OCI-LY7 (cell line): ENCODE data around the gene COG7. TPM values are rescaled to one million over a fixed set of nuclear protein-coding genes. Genes with fewer than 3 reads are reported as not detected.
A peak's percentile ranks its signal among the peaks of the same experiment; 100 is the strongest.

Experiments used
- Bru-seq: library from RNA; stranded (reverse); fragments of 400-500 nt; gene quantifications from one replicate; lab custom pipeline; 2021; lab: Mats Ljungman, UMichigan
- BruChase-seq, 2 experiments: library from RNA; stranded (reverse); fragments of 400-500 nt; gene quantifications; one replicate each; lab custom pipeline; 2021; lab: Mats Ljungman, UMichigan
- BruUV-seq: library from RNA; stranded (reverse); fragments of 400-500 nt; replicated peaks from 2 replicates; lab custom pipeline; 2021; lab: Mats Ljungman, UMichigan
- CTCF ChIA-PET: fragments of 300-600 bp; sonication (Branson Sonifier 250); formaldehyde crosslinking; loops from one replicate; lab custom pipeline; 2022; ENCODE audit warnings: antibody characterized with exemption; ENCODE audit not compliant: unreplicated experiment; lab: Charles Lee
- POLR2A ChIA-PET: fragments of 300-600 bp; sonication (Branson Sonifier 250); formaldehyde crosslinking; loops from one replicate; lab custom pipeline; 2022; ENCODE audit warnings: antibody characterized with exemption; lab: Charles Lee
- DNase-seq: peaks from one replicate; pipeline ENCODE4 v3.0.0-alpha.2; 2015; ENCODE audit warnings: low spot score
- H2AFZ ChIP-seq: fragments of 200-600 bp; sonication (generic), shearing (Covaris generic); 2 replicates; pipeline ENCODE4 v1.6.1; 2014; ENCODE audit warnings: mild to moderate bottlenecking, antibody characterized with exemption, low read length, moderate library complexity
- H3K27ac ChIP-seq: fragments of 200-600 bp; sonication (generic); 2 replicates; pipeline ENCODE4 v1.5.1; 2014; ENCODE audit warnings: mixed run types, low read depth, mild to moderate bottlenecking, moderate library complexity, low read length, inconsistent platforms; ENCODE audit not compliant: poor library complexity, severe bottlenecking
- H3K36me3 ChIP-seq: fragments of 200-600 bp; sonication (generic); 2 replicates; pipeline ENCODE4 v1.6.1; 2014; ENCODE audit warnings: mild to moderate bottlenecking, antibody characterized with exemption, low read length, moderate library complexity, mixed read lengths; ENCODE audit not compliant: insufficient read depth
- H3K4me1 ChIP-seq: fragments of 200-600 bp; sonication (generic); 2 replicates; pipeline ENCODE4 v1.5.1; 2014; ENCODE audit warnings: mild to moderate bottlenecking, low read length; ENCODE audit not compliant: insufficient read depth, poor library complexity, severe bottlenecking
- H3K4me2 ChIP-seq: fragments of 200-600 bp; sonication (generic); 2 replicates; pipeline ENCODE4 v1.6.1; 2014; ENCODE audit warnings: mild to moderate bottlenecking, low read length
- H3K4me3 ChIP-seq: fragments of 200-600 bp; sonication (generic); 2 replicates; pipeline ENCODE4 v1.5.1; 2014; ENCODE audit warnings: mild to moderate bottlenecking, low read depth, low read length; ENCODE audit not compliant: poor library complexity, severe bottlenecking
- H3K79me2 ChIP-seq: fragments of 200-600 bp; sonication (generic); 2 replicates; pipeline ENCODE4 v1.6.1; 2016; ENCODE audit warnings: low read depth, mild to moderate bottlenecking, low read length, moderate library complexity, mixed read lengths; ENCODE audit not compliant: insufficient read depth
- H3K9me2 ChIP-seq: fragments of 200-600 bp; sonication (generic); 2 replicates; pipeline ENCODE4 v1.6.1; 2016; ENCODE audit warnings: mild to moderate bottlenecking, low read length, mixed read lengths; ENCODE audit not compliant: insufficient read depth
- H3K9me3 ChIP-seq: fragments of 200-600 bp; sonication (generic); 2 replicates; pipeline ENCODE4 v1.6.1; 2014; ENCODE audit warnings: mild to moderate bottlenecking, mixed run types, low read length, mixed read lengths
- H4K20me1 ChIP-seq: fragments of 200-600 bp; sonication (generic); 2 replicates; pipeline ENCODE4 v1.6.1; 2014; ENCODE audit warnings: mild to moderate bottlenecking, antibody characterized with exemption, low read length, moderate library complexity, mixed read lengths; ENCODE audit not compliant: insufficient read depth
- EZH2phosphoT487 ChIP-seq: fragments of 200-600 bp; sonication (generic); IDR thresholded peaks from 2 replicates; pipeline ENCODE4 v1.6.1; 2018; ENCODE audit warnings: low read depth, borderline replicate concordance, mild to moderate bottlenecking, mixed run types, antibody characterized with exemption, low read length, moderate library complexity, mixed read lengths
- intact Hi-C: fragments of 100-400 bp; cut with micrococcal nuclease; formaldehyde crosslinking; loops from one replicate; pipeline ENCODE4 v1.10.0; 2022; ENCODE audit not compliant: unreplicated experiment
- long read RNA-seq: library from polyadenylated mRNA; stranded (forward); transcript quantifications from one replicate; pipeline ENCODE4 v2.0.0, GENCODE V29; 2022
- total RNA-seq, 2 experiments: library from RNA; depleted of rRNA in 1 of 2; stranded (reverse); fragments of >200 nt in 1 of 2; shearing (Covaris generic) in 1 of 2; gene quantifications; 2 replicates each; pipeline ENCODE4 v1.2.3, GENCODE V29; 2014 to 2022
- TF ChIP-seq, protein P1 (sequence below): fragments of 200-600 bp; sonication (generic); conservative IDR thresholded peaks from 2 replicates; pipeline ENCODE4 v1.5.1; 2014; ENCODE audit warnings: mild to moderate bottlenecking, antibody characterized with exemption, low read length, moderate library complexity, mixed read lengths

Gene COG7
- total RNA-seq (2014; rRNA removed; shearing (Covaris generic)), result 11.1 and 11.4 TPM in 2 replicates
- 21.0 TPM in 2 replicates for total RNA-seq (2022)
- percentile 55 among the genes with signal in this experiment for Bru-seq, nascent RNA
- BruChase-seq, experiment 1, labeled RNA remaining after a 6-hour chase, result percentile 66 among the genes with signal in this experiment
- BruChase-seq, experiment 2, labeled RNA remaining after a 2-hour chase, result percentile 65 among the genes with signal in this experiment
- long read RNA-seq, transcript COG7-201 (17 exons, 2,926 nt), result major isoform, 23 of 28 reads
- long read RNA-seq, partial matches to known transcripts, result 2 of 28 reads
- long read RNA-seq, other reads (novel, unspliced or antisense), result 3 of 28 reads

DNA sequence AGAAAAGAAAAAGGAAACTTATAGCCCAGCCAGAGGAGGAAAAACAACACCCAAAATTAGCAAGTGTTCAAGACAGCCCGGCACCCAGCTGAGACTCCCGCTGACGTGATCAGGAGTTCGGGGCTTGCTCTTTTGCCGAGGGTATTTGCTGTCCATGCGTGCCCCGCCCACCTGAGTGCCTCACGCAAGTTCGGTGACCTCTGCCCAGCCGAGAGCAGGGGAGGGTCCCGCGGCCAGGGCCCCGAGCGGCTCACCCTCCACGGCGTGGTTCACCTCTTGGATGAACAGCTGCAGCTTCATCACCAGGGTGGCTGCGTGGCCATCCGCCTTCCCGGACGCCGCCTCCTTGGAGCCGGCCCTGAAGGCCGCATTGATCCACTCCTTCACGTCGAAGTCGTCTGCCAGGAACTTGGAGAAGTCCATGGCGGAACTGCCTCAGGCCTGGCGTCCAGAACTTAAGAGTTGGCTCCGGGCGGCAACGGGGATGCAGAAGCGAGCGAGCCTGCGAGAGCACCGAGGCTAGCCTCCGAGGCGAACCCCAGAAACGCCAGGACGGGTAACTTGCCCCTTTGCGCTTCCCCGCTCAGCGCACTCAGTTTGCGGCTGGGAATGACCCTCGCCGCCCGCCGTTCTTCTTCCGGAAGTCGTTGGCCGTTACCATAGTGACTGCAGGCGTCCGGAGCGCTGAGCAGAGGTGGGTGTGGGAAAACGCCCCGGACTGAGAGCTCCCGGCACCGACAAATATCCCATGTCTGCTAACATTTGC is at the start of gene COG7:
TSS of gene COG7 (minus strand) at position 618 of the 766 bp plus-strand sequence. CDS start at position 423, 195 bp downstream.
- Histone ChIP-seq H3K4me1 (peaks cover 13% of the 10 kb centered on the region), H3K9me2 (no peaks in the 10 kb centered on the region), H3K79me2 (peaks cover 7% of the 10 kb centered on the region; the same call in 1 of the 2 replicates), H2AFZ (peak within 1 kb of the TSS; percentile 85), H3K36me3 (no peaks in the 10 kb centered on the region), H4K20me1 (no peaks in the 10 kb centered on the region), H3K27ac (peak within 1 kb of the TSS; percentile 11), H3K4me3 (peak within 1 kb of the TSS; percentile 72), H3K9me3 (no peaks in the 10 kb centered on the region), H3K4me2 (peak within 1 kb of the TSS; percentile 81)
- BruUV-seq, result no TSS peak
- ChIA-PET CTCF (interaction anchor here (0.6 kb wide), 1 partner anchor 15 kb away, joined by 3 read pairs; no protein-coding TSS in a partner anchor), POLR2A (interaction anchor here (0.5 to 0.6 kb wide), 2 partner anchors 222 to 306 kb away, joined by 3 to 5 read pairs; no protein-coding TSS in a partner anchor)
- TF ChIP-seq EZH2phosphoT487, result no peak
- TF ChIP-seq, protein P1, sequence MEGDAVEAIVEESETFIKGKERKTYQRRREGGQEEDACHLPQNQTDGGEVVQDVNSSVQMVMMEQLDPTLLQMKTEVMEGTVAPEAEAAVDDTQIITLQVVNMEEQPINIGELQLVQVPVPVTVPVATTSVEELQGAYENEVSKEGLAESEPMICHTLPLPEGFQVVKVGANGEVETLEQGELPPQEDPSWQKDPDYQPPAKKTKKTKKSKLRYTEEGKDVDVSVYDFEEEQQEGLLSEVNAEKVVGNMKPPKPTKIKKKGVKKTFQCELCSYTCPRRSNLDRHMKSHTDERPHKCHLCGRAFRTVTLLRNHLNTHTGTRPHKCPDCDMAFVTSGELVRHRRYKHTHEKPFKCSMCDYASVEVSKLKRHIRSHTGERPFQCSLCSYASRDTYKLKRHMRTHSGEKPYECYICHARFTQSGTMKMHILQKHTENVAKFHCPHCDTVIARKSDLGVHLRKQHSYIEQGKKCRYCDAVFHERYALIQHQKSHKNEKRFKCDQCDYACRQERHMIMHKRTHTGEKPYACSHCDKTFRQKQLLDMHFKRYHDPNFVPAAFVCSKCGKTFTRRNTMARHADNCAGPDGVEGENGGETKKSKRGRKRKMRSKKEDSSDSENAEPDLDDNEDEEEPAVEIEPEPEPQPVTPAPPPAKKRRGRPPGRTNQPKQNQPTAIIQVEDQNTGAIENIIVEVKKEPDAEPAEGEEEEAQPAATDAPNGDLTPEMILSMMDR, result no peak
- DNase-seq, result peak; percentile 85
- intact Hi-C loops, result loop anchor here (5.0 kb wide), 1 partner anchor 145 kb away; the partner anchor contains the start of gene NDUFAB1

DNA sequence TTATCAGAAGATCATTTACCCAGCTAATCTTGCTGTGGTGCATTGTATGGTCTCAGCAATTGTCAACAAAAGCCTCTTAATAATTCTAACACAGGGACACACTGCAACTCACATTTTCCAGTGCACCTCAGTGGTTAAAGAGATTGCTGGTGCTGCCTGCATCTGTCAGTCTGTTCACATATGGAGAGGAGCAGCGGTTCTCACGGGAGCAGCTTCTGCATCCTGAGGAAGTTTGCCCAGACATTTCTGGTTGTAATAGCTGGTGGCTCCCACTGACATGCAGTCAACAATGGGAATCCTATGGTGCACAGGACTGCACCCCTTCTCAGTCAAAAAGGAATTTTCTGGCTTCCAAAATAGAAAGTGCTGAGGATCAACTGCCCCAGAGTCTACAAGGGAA is 49.5 kb upstream of the COG7 start:
- Histone ChIP-seq H3K4me1 (peaks cover 98% of the 10 kb centered on the region), H2AFZ (no peak overlapping the region), H3K79me2 (peaks cover 100% of the 10 kb centered on the region), H4K20me1 (peaks cover 81% of the 10 kb centered on the region), H3K4me2 (peak overlapping the region; percentile 53), H3K36me3 (peaks cover 99% of the 10 kb centered on the region), H3K27ac (peak overlapping the region; percentile 17), H3K9me2 (no peaks in the 10 kb centered on the region), H3K9me3 (no peaks in the 10 kb centered on the region), H3K4me3 (peak overlapping the region; percentile 7)
- DNase-seq, result no peak
- ChIA-PET POLR2A (no interaction called here), CTCF (no interaction called here)
- BruUV-seq, result no TSS peak
- TF ChIP-seq EZH2phosphoT487, result no peak
- TF ChIP-seq, protein P1, result no peak
- intact Hi-C loops, result no loop called here
